ENCODE data around the gene FYN. TPM values are rescaled to one million over a fixed set of nuclear protein-coding genes. Genes with fewer than 3 reads are reported as not detected.

The FYN gene
- total RNA-seq, 1 donor from 2014 or later = 121 TPM

DNA sequence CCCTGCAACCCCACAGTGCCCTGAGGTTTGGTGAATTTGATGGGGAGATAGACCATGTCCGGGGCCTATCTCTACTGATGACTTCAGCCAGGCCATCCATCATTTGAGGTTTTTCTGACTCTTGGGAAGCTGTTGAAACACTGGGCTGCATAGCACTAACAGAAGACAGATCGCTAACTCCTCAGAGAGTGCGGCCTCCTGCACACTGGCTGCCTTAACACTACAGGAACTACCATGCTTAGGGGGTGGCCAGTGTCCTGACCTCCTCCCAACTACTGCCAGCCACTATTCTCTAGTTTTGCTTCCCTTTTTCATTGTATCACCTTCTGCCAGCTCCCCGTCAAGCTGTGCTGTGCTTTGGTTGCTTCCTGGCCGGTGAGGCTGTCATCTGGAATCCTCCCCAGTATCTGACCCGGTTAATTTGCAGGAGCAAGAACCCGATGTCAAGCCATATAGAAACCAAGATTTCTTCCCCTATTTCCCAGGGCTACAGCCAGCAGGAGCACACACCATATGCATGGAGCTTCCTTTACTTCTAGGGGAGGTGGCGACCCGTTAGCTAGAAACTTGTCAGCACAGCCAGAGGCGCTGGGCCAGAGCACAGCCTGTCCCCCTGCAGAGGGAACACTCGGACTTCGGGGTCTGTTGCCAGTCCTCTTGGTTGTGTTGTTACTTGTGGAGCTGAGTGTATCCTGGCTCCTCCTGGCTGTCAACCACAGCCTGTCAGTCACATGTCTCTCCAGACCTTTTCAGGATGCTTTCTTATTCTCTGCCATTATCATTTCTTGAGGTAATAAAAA is 210.3 kb downstream of the FYN start:
- H3K27ac Mint-ChIP-seq (ENCODE audit: unreplicated experiment) = peak overlapping the region; percentile 68
- no peak for DNase-seq (ENCODE audit: extremely low spot score, unreplicated experiment)
- H3K27me3 Mint-ChIP-seq (ENCODE audit: unreplicated experiment) = no peaks in the 10 kb centered on the region
- TF ChIP-seq, protein P1, sequence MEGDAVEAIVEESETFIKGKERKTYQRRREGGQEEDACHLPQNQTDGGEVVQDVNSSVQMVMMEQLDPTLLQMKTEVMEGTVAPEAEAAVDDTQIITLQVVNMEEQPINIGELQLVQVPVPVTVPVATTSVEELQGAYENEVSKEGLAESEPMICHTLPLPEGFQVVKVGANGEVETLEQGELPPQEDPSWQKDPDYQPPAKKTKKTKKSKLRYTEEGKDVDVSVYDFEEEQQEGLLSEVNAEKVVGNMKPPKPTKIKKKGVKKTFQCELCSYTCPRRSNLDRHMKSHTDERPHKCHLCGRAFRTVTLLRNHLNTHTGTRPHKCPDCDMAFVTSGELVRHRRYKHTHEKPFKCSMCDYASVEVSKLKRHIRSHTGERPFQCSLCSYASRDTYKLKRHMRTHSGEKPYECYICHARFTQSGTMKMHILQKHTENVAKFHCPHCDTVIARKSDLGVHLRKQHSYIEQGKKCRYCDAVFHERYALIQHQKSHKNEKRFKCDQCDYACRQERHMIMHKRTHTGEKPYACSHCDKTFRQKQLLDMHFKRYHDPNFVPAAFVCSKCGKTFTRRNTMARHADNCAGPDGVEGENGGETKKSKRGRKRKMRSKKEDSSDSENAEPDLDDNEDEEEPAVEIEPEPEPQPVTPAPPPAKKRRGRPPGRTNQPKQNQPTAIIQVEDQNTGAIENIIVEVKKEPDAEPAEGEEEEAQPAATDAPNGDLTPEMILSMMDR (IDR thresholded peaks at IDR 0.05) = no peak
- H3K36me3 Mint-ChIP-seq (ENCODE audit: unreplicated experiment) = peaks cover 20% of the 10 kb centered on the region
- no peaks in the 10 kb centered on the region for H3K9me3 Mint-ChIP-seq (ENCODE audit: unreplicated experiment)
- no peak overlapping the region for H3K4me3 Mint-ChIP-seq (ENCODE audit: unreplicated experiment)
- H3K4me1 Mint-ChIP-seq (ENCODE audit: unreplicated experiment) = peaks cover 38% of the 10 kb centered on the region

DNA sequence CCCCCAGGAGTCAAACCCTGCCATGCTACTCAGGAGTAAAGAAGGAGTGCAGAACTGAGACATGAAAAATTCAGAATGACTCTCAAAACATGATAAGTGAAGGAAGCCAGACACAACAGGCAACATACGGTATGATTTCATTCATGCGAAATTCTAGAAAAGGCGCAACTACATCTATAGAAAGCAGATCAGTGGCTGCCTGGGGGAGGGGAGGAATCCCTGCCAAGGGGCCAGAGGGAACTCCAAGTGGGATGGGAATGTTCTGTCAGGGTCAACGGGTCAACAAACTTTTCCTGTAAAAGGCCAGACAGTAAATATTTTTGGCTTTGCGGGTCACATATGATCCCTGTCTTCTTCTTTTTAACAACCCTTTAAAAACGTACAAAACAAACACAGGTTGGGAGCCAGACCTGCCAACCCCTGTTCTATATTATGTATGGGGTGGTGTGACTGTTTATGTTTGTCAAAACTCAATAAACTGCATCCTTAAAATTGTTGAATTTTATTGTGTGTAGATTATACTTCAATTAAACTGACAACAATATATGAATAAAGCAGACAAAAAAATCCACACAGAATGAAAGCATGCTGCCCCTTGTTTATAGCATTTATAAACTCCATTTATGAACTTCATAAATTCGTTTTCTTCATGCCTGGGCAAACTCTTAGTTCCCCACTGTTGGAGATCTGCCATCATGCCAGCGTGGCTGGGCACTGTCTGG is 211.0 kb downstream of the FYN start:
- Mint-ChIP-seq H3K27ac (ENCODE audit: unreplicated experiment) (no peak overlapping the region), H3K4me1 (ENCODE audit: unreplicated experiment) (peaks cover 43% of the 10 kb centered on the region), H3K36me3 (ENCODE audit: unreplicated experiment) (peaks cover 16% of the 10 kb centered on the region), H3K9me3 (ENCODE audit: unreplicated experiment) (no peaks in the 10 kb centered on the region), H3K4me3 (ENCODE audit: unreplicated experiment) (no peak overlapping the region), H3K27me3 (ENCODE audit: unreplicated experiment) (no peaks in the 10 kb centered on the region)
- DNase-seq (ENCODE audit: extremely low spot score, unreplicated experiment) = no peak
- TF ChIP-seq, protein P1 (IDR thresholded peaks at IDR 0.05) = no peak

DNA sequence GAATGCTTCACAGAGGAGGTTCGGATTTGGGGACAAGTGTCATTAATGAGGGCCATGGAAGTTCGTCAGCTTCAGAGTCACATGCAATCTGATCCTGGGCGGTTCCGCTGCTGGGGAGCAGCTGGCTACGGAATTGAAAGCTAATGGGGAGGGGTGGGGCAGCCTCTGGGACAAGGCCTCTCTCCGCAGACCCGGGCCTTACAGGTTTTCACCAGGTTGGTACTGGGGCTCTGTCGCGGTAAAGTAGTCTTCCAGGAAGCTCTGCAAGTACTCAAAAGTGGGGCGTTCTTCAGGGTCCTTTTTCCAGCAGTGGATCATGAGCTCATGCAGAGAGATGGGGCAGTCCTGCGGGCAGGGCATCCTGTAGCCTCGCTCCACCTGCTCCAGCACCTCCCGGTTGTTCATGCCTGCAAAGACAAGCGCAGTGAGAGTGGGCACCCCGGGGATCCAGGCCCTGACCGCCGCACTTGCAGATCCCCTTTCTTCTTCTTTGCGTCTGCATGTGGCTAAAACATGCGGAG is 211.7 kb downstream of the FYN start:
- Mint-ChIP-seq H3K36me3 (ENCODE audit: unreplicated experiment) (peaks cover 10% of the 10 kb centered on the region), H3K4me3 (ENCODE audit: unreplicated experiment) (no peak overlapping the region), H3K27me3 (ENCODE audit: unreplicated experiment) (no peaks in the 10 kb centered on the region), H3K9me3 (ENCODE audit: unreplicated experiment) (no peaks in the 10 kb centered on the region), H3K27ac (ENCODE audit: unreplicated experiment) (no peak overlapping the region), H3K4me1 (ENCODE audit: unreplicated experiment) (peaks cover 41% of the 10 kb centered on the region)
- no peak for DNase-seq (ENCODE audit: extremely low spot score, unreplicated experiment)
- TF ChIP-seq, protein P1 (IDR thresholded peaks at IDR 0.05) = no peak

- no peak overlapping the region for H3K4me3 Mint-ChIP-seq (ENCODE audit: unreplicated experiment)
- H3K4me1 Mint-ChIP-seq (ENCODE audit: unreplicated experiment) = peaks cover 41% of the 10 kb centered on the region
- DNase-seq (ENCODE audit: extremely low spot score, unreplicated experiment) = no peak
- no peaks in the 10 kb centered on the region for H3K9me3 Mint-ChIP-seq (ENCODE audit: unreplicated experiment)
- TF ChIP-seq, protein P1 (IDR thresholded peaks at IDR 0.05) = no peak
- peaks cover 10% of the 10 kb centered on the region for H3K36me3 Mint-ChIP-seq (ENCODE audit: unreplicated experiment)
- no peaks in the 10 kb centered on the region for H3K27me3 Mint-ChIP-seq (ENCODE audit: unreplicated experiment)
- no peak overlapping the region for H3K27ac Mint-ChIP-seq (ENCODE audit: unreplicated experiment)
Observed at GRCh38 chr6:111660531-111660930, 212.7 kb downstream of the FYN start.
